Measurements from ENCODE around the gene ABLIM3. TPM values are rescaled to one million over a fixed set of nuclear protein-coding genes. Genes with fewer than 3 reads are reported as not detected.

ABLIM3 gene
- total RNA-seq, 1 experiment from 2014 or later = not detected

GRCh38 chr5:149200355-149200754, 59.1 kb downstream of the ABLIM3 start:
- intact Hi-C loops (cut with micrococcal nuclease; ENCODE audit: unreplicated experiment) = no loop called here
- Histone ChIP-seq H3K36me3 (ENCODE audit: control insufficient read depth, insufficient read depth, low read length) (no peaks in the 10 kb centered on the region), H3K27me3 (replicated peaks; ENCODE audit: control insufficient read depth, insufficient read depth, low read length) (no peaks in the 10 kb centered on the region; the same call in 1 of the 2 replicates), H3K4me3 (ENCODE audit: low read depth, low read length) (no peak overlapping the region), H3K4me1 (no peaks in the 10 kb centered on the region; the same call in 1 of the 2 replicates), H3K9me3 (no peaks in the 10 kb centered on the region)
- no peaks in the 10 kb centered on the region for H3K27me3 Mint-ChIP-seq (ENCODE audit: insufficient read depth, unreplicated experiment)
- H3K9me3 Mint-ChIP-seq (ENCODE audit: unreplicated experiment) = no peaks in the 10 kb centered on the region
- H3K4me3 Mint-ChIP-seq (ENCODE audit: unreplicated experiment) = no peak overlapping the region
- H3K36me3 Mint-ChIP-seq (ENCODE audit: insufficient read depth, unreplicated experiment) = no peaks in the 10 kb centered on the region
- no peak overlapping the region for H3K27ac Mint-ChIP-seq (ENCODE audit: unreplicated experiment)
- DNase-seq = no peak
- TF ChIP-seq, protein P1, sequence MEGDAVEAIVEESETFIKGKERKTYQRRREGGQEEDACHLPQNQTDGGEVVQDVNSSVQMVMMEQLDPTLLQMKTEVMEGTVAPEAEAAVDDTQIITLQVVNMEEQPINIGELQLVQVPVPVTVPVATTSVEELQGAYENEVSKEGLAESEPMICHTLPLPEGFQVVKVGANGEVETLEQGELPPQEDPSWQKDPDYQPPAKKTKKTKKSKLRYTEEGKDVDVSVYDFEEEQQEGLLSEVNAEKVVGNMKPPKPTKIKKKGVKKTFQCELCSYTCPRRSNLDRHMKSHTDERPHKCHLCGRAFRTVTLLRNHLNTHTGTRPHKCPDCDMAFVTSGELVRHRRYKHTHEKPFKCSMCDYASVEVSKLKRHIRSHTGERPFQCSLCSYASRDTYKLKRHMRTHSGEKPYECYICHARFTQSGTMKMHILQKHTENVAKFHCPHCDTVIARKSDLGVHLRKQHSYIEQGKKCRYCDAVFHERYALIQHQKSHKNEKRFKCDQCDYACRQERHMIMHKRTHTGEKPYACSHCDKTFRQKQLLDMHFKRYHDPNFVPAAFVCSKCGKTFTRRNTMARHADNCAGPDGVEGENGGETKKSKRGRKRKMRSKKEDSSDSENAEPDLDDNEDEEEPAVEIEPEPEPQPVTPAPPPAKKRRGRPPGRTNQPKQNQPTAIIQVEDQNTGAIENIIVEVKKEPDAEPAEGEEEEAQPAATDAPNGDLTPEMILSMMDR (IDR thresholded peaks at IDR 0.05; ENCODE audit: insufficient read depth in 1 of 2, low read depth in 1 of 2, low read length in 1 of 2, severe bottlenecking in 1 of 2, unreplicated experiment in 1 of 2) = no peak
- CTCF ChIA-PET = no interaction called here
- POLR2A ChIA-PET = no interaction called here
- no TSS peak for BruUV-seq (replicated peaks)
- H3K4me1 Mint-ChIP-seq (ENCODE audit: low read depth, unreplicated experiment) = no peaks in the 10 kb centered on the region

DNA sequence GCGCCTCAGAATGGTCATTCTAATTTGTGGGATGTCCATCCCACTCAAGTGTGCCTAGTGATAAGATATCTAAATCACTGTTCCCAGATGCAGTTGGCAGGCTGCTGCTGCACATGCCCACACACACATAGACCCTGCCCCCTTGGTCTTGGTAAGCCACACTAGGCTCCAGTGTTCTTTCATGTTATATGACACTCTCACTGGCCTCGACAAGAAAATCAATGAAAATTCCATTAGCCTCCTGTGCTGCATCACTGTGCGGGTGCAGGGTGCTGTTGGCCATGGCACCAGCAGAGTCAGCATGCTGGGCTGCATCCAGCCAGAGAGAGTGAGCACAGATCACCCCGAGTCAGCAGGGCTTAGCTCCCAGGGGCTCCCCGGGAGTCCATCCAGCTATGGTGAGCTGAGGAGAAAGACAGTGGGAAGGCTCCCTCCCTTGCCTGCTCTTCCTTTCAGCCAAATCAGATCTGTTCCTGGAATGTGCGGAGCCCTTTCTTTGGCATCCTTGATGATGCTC, 59.9 kb downstream of the ABLIM3 start:
- no peaks in the 10 kb centered on the region for H3K27me3 Mint-ChIP-seq (ENCODE audit: insufficient read depth, unreplicated experiment)
- H3K4me3 Mint-ChIP-seq (ENCODE audit: unreplicated experiment) = no peak overlapping the region
- ChIA-PET POLR2A (no interaction called here), CTCF (no interaction called here)
- intact Hi-C loops (cut with micrococcal nuclease; ENCODE audit: unreplicated experiment) = no loop called here
- Histone ChIP-seq H3K4me3 (ENCODE audit: low read depth, low read length) (no peak overlapping the region), H3K4me1 (no peaks in the 10 kb centered on the region; the same call in 1 of the 2 replicates), H3K9me3 (no peaks in the 10 kb centered on the region), H3K27me3 (replicated peaks; ENCODE audit: control insufficient read depth, insufficient read depth, low read length) (no peaks in the 10 kb centered on the region; the same call in 1 of the 2 replicates), H3K36me3 (ENCODE audit: control insufficient read depth, insufficient read depth, low read length) (no peaks in the 10 kb centered on the region)
- TF ChIP-seq, protein P1 (IDR thresholded peaks at IDR 0.05; ENCODE audit: insufficient read depth in 1 of 2, low read depth in 1 of 2, low read length in 1 of 2, severe bottlenecking in 1 of 2, unreplicated experiment in 1 of 2) = no peak
- no peak for DNase-seq
- no peaks in the 10 kb centered on the region for H3K4me1 Mint-ChIP-seq (ENCODE audit: low read depth, unreplicated experiment)
- H3K27ac Mint-ChIP-seq (ENCODE audit: unreplicated experiment) = no peak overlapping the region
- BruUV-seq (replicated peaks) = no TSS peak
- no peaks in the 10 kb centered on the region for H3K9me3 Mint-ChIP-seq (ENCODE audit: unreplicated experiment)
- no peaks in the 10 kb centered on the region for H3K36me3 Mint-ChIP-seq (ENCODE audit: insufficient read depth, unreplicated experiment)

DNA sequence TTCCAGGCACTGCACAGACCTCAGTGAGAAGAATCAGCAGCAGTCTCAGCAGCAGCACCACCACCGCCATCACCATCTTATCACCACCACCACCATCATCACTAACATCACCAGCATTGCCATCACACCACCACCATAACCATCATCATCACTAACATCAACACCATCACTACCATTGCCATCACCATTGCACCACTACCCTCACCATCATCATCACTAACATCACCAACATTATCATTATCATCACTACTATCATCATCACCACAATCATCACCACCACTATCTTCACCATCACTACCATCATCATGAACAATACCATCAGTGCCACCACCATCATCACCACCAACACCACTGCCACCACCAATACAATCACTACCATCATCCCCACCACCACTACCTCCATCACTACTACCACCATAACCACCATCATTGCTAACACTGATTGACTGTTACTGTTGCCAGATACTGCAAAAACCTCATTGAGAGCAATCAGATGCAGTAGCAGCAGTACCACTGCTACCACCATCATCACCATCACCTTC, 61.7 kb downstream of the ABLIM3 start:
- TF ChIP-seq, protein P1 (IDR thresholded peaks at IDR 0.05; ENCODE audit: insufficient read depth in 1 of 2, low read depth in 1 of 2, low read length in 1 of 2, severe bottlenecking in 1 of 2, unreplicated experiment in 1 of 2) = no peak
- H3K9me3 Mint-ChIP-seq (ENCODE audit: unreplicated experiment) = no peaks in the 10 kb centered on the region
- POLR2A ChIA-PET = no interaction called here
- Histone ChIP-seq H3K36me3 (ENCODE audit: control insufficient read depth, insufficient read depth, low read length) (no peaks in the 10 kb centered on the region), H3K9me3 (no peaks in the 10 kb centered on the region), H3K4me3 (ENCODE audit: low read depth, low read length) (no peak overlapping the region), H3K4me1 (no peaks in the 10 kb centered on the region), H3K27me3 (replicated peaks; ENCODE audit: control insufficient read depth, insufficient read depth, low read length) (no peaks in the 10 kb centered on the region)
- peaks cover 5% of the 10 kb centered on the region for H3K36me3 Mint-ChIP-seq (ENCODE audit: insufficient read depth, unreplicated experiment)
- no peak overlapping the region for H3K4me3 Mint-ChIP-seq (ENCODE audit: unreplicated experiment)
- DNase-seq = no peak
- H3K27ac Mint-ChIP-seq (ENCODE audit: unreplicated experiment) = no peak overlapping the region
- CTCF ChIA-PET = no interaction called here
- BruUV-seq (replicated peaks) = no TSS peak
- H3K4me1 Mint-ChIP-seq (ENCODE audit: low read depth, unreplicated experiment) = no peaks in the 10 kb centered on the region
- no peaks in the 10 kb centered on the region for H3K27me3 Mint-ChIP-seq (ENCODE audit: insufficient read depth, unreplicated experiment)
- intact Hi-C loops (cut with micrococcal nuclease; ENCODE audit: unreplicated experiment) = no loop called here

Measured in Caco-2 (cell line).